Superior temporal gyrus (tissue), 1 donor: Measurements from ENCODE around the gene PIEZO1.
"Not testable (repeated sequence)": the region's sequence is repeated elsewhere in the genome, so short reads cannot be mapped to it uniquely, and the experiment has no call there.

Source experiments
- DNase-seq: peaks from one replicate; pipeline ENCODE4 v3.0.0-alpha.2; 2016; ENCODE audit errors: extremely low spot score

PIEZO1 gene

DNA sequence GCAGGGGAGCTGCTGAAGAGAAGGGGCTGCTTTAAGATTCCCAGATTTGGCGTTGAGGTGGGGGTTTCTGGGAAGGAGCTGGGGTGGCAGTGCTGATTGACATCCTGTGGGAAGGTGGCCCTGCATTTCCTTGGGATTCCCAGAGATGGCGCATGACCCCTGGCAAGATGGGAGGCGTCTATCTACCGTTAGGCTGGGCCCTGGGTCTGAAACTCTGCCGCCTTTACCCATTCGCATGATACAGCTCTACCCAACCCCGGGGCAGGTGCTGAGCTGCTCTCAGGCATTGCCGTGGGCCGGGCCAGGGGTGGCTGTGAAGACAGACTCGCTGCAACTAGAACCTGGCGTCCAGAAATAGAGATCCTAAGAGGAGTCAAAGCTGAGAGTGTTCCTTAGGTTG is 112.2 kb downstream of the PIEZO1 start:
- DNase-seq = no peak

DNA sequence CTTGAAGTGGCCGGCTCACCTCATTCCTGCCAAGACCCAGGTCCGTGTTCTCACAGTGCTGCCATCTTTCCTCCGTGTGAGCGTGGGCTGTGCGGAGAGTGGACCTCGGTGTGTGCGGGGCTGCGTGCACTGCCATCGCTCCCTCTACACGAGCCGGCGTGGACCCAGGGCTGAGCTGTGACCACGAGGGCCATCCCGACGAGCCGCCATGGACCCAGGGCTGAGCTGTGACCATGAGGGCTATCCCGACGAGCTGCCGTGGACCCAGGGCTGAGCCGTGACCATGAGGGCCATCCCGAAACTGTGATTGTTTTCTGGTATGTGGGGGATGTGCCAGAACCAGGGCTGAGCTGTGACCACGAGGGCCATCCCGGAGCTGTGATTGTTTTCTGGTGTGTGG is 113.2 kb downstream of the PIEZO1 start:
- no peak for DNase-seq

DNA sequence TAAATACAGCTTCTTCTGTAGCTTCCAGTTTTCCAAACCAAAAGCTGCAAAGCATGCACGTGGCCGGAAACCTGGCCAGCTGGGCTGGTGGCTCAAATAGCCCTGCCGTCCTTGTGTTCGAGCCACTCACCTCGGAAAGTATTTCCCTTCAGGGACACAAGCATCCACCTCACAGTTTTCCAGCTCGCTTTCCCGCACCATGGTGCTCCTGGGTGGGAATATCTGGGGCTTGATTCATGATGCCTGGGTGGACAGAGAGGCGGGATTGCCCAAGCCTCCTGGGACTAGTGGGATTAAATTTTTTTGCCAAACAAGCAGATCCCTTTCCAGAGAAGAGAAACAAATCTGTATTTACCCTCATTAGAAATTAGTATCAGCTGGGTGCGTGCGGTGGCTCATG is 115.0 kb downstream of the PIEZO1 start:
- no peak for DNase-seq

DNA sequence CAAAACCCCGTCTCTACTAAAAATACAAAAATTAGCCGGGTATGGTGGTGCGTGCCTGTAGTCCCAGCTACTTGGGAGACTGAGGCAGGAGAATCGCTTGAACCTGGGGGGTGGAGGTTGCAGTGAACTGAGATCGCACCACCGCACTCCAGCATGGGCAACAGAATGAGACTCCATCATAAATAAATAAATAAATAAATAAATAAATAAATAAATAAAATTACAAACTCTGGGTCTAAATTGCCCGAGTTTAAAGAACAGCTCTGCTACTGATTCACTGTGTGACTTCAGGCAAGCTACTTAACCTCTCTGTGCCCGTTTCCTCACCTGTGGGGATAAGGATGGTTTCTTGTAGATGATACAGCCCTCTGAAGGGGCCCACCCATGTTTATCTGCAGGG is 115.5 kb downstream of the PIEZO1 start:
- not testable (repeated sequence) for DNase-seq

DNA sequence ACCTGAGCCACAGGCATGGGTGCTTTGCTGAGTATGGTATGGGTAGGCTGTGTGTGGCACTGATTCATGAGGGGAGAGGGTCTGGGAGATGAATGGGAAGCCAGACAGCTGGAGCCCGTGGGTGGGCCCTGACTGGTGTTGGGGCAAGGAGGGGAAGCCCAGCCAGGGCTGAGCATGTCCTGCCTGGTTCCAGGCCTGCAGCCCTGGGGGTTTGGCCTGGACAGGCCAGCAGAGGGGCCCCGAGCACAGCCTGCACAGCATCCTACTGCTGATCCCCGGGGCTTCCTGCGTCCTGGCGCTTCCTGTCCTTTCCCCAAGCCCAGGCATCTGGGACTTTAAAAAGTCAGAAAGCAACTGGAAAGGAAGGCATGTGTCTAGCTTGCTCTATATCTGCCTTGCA is 117.6 kb downstream of the PIEZO1 start:
- DNase-seq = no peak

DNA sequence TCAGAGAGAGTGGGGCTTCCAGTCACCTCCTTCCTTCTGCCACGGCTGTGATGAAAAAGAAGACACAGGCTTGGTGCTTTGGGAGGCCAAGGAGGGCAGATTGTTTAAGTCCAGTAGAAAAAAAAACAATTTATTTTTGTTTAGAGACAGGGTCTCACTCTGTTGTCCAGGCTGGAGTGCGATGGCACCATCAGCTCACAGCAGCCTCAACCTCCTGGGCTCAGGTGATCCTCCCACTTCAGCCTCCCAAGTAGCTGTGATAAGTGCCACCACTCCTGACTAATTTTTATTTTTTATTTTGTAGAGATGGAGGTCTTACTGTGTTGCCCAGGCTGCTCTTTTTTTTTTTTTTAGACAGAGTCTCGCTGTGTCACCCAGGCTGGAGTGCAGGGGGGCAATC is 119.5 kb downstream of the PIEZO1 start:
- no peak for DNase-seq
